ENCODE measurements around the gene BMP6. TPM values are rescaled to one million over a fixed set of nuclear protein-coding genes. Genes with fewer than 3 reads are reported as not detected.

BMP6 gene
- total and polyA plus RNA-seq, 10 of the 15 experiments (the other 5 are each of a cell fraction or from before 2014, with no cell fraction given) = 0.02 to 0.15 (median 0.05) TPM; not detected in 5

- DNase-seq (ENCODE audit: low read depth, low spot score) (no peak), FAIRE-seq (no peak), ATAC-seq (no peak)
- ChIA-PET RAD21 (ENCODE audit: unreplicated experiment) (interaction anchor here (0.6 to 2.8 kb wide), 9 partner anchors 8 to 495 kb away, joined by 3 to 20 read pairs (median 3); no protein-coding TSS in a partner anchor), POLR2A (no interaction called here), CTCF (interaction anchor here (0.8 to 5.5 kb wide), 19 partner anchors 10 to 496 kb away, joined by 3 to 81 read pairs (median 5); no protein-coding TSS in a partner anchor), SMC1A (ENCODE audit: uncharacterized antibody, unreplicated experiment) (interaction anchor here (1.0 to 3.2 kb wide), 10 partner anchors 89 to 496 kb away, joined by 3 to 25 read pairs (median 5); no protein-coding TSS in a partner anchor)
- Histone ChIP-seq H3K4me3 (no peak overlapping the region), H3K27me3 (replicated peaks in 1 of 2; ENCODE audit: control insufficient read depth in 2 of 2, insufficient read depth in 2 of 2, low read length in 1 of 2) (peaks cover 12 to 22% of the 10 kb centered on the region in 2 experiments), H4K20me1 (ENCODE audit: control insufficient read depth, insufficient read depth) (no peaks in the 10 kb centered on the region), H3K4me1 (ENCODE audit: control insufficient read depth, insufficient read depth, low read length) (peaks cover 3% of the 10 kb centered on the region; the same call in 1 of the 2 replicates), H3K27ac (ENCODE audit: control insufficient read depth, insufficient read depth) (no peak overlapping the region), H2AFZ (ENCODE audit: control insufficient read depth, low read depth, low read length) (no peak overlapping the region), H3K36me3 (ENCODE audit: control insufficient read depth in 2 of 2, insufficient read depth in 2 of 2, low read length in 1 of 2) (no peaks in the 10 kb centered on the region), H3K4me2 (ENCODE audit: control insufficient read depth, insufficient read depth) (no peak overlapping the region), H3K9me3 (replicated peaks; ENCODE audit: control insufficient read depth, insufficient read depth, low read length) (no peaks in the 10 kb centered on the region), H3K79me2 (ENCODE audit: control insufficient read depth, insufficient read depth, low read length) (no peaks in the 10 kb centered on the region), H3K9ac (ENCODE audit: control insufficient read depth, insufficient read depth, low read length) (no peak overlapping the region)
- no peak for TF ChIP-seq SP1 (IDR thresholded peaks at IDR 0.05; ENCODE audit: low read depth, low read length)
- no peak for TF ChIP-seq CTCF (IDR thresholded peaks at IDR 0.05 in 2 of 3, conservative IDR thresholded peaks at IDR 0.05 in 1 of 3; ENCODE audit: control insufficient read depth in 2 of 3, extremely low read depth in 1 of 3, insufficient read depth in 1 of 3, low read depth in 3 of 3, low read length in 3 of 3)
- no peak for TF ChIP-seq IRF3 (IDR thresholded peaks at IDR 0.05)
- TF ChIP-seq PAX8 (IDR thresholded peaks at IDR 0.05) = no peak
- TF ChIP-seq TCF7 (IDR thresholded peaks at IDR 0.05; ENCODE audit: borderline replicate concordance) = no peak
- TF ChIP-seq FOXM1 (IDR thresholded peaks at IDR 0.05; ENCODE audit: low read depth, low read length) = no peak
- TF ChIP-seq NKRF (conservative IDR thresholded peaks at IDR 0.05) = no peak
- no TSS peak for BruUV-seq (replicated peaks)
- WGBS (ENCODE audit: insufficient coverage, insufficient replicate concordance, low lambda C conversion rate, missing lambda C conversion rate) = 18% methylated on average over 6 of the region's 6 CpGs
- in situ Hi-C loops (cut with MboI) (loop anchor here (5.0 kb wide), 3 partner anchors 264 to 499 kb away; no protein-coding TSS in a partner anchor), intact Hi-C loops (cut with micrococcal nuclease; ENCODE audit: unreplicated experiment) (loop anchor here (1.0 to 5.0 kb wide), 5 partner anchors 174 to 494 kb away; no protein-coding TSS in a partner anchor)
These were observed 2.3 kb upstream of the BMP6 start for GRCh38 chr6:7723554-7723953.
